WTC11 (cell line): Measurements from ENCODE around the gene MGMT.

Experiments
- CREB1 ChIP-seq: sonication (generic); formaldehyde crosslinking; IDR thresholded peaks from 2 replicates; pipeline ENCODE4 v1.8.0; 2023; ENCODE audit warnings: mild to moderate bottlenecking, missing genetic modification reagents
- CREM ChIP-seq: sonication (generic); formaldehyde crosslinking; IDR thresholded peaks from 2 replicates; pipeline ENCODE4 v1.8.1; 2022; ENCODE audit warnings: mild to moderate bottlenecking, missing genetic modification reagents, moderate library complexity
- CTCF ChIP-seq: fragments of 200-600 bp; IDR thresholded peaks from 2 replicates; pipeline ENCODE4 v1.8.0; 2022; ENCODE audit warnings: antibody characterized with exemption
- ESRRA ChIP-seq: sonication (generic); formaldehyde crosslinking; IDR thresholded peaks from 2 replicates; pipeline ENCODE4 v1.8.1; 2022; ENCODE audit warnings: mild to moderate bottlenecking, missing genetic modification reagents, borderline replicate concordance
- FOXP1 ChIP-seq: sonication (generic); formaldehyde crosslinking; IDR thresholded peaks from 2 replicates; pipeline ENCODE4 v1.8.0; 2022; ENCODE audit warnings: missing genetic modification reagents, mild to moderate bottlenecking, moderate library complexity, borderline replicate concordance
- GABPB1 ChIP-seq: sonication (generic); formaldehyde crosslinking; IDR thresholded peaks from 2 replicates; pipeline ENCODE4 v1.8.1; 2023; ENCODE audit warnings: mild to moderate bottlenecking, missing genetic modification reagents
- MLX ChIP-seq: sonication (generic); formaldehyde crosslinking; IDR thresholded peaks from 2 replicates; pipeline ENCODE4 v1.8.1; 2023; ENCODE audit warnings: mild to moderate bottlenecking, missing genetic modification reagents, moderate library complexity
- USF2 ChIP-seq: sonication (generic); formaldehyde crosslinking; IDR thresholded peaks from 2 replicates; pipeline ENCODE4 v1.8.1; 2023; ENCODE audit warnings: mild to moderate bottlenecking, missing genetic modification reagents, moderate library complexity
- ZNF138 ChIP-seq: sonication (generic); formaldehyde crosslinking; conservative IDR thresholded peaks from 2 replicates; pipeline ENCODE4 v1.8.1; 2022; ENCODE audit warnings: mild to moderate bottlenecking, moderate library complexity, missing genetic modification reagents

GRCh38 chr10:129583831-129584230 is 116.8 kb downstream of the MGMT start:
- TF ChIP-seq CTCF (no peak), CREM (CRISPR knock-in tag) (no peak), GABPB1 (CRISPR knock-in tag) (no peak), FOXP1 (CRISPR knock-in tag) (no peak), MLX (CRISPR knock-in tag) (no peak), ESRRA (CRISPR knock-in tag) (no peak), ZNF138 (CRISPR knock-in tag) (no peak), USF2 (CRISPR knock-in tag) (no peak), CREB1 (CRISPR knock-in tag) (no peak)
